GM23338 (cell line): Measurements from ENCODE around the gene GPR162. TPM values are rescaled to one million over a fixed set of nuclear protein-coding genes. Genes with fewer than 3 reads are reported as not detected.
A peak's percentile ranks its signal among the peaks of the same experiment; 100 is the strongest.

Experiments
- ATAC-seq: fragments of 200-7000 bp; cut with Tn5 transposase; 3 replicates; pipeline ENCODE4 v1.9.1; 2020
- DNase-seq: peaks from one replicate; pipeline ENCODE4 v3.0.0-alpha.2; 2015; ENCODE audit warnings: low spot score
- H2AFZ ChIP-seq: fragments of 200-600 bp; sonication (generic); 2 replicates; pipeline ENCODE4 v1.8.0; 2016; ENCODE audit warnings: antibody characterized with exemption, mild to moderate bottlenecking, moderate library complexity
- H3F3A ChIP-seq: fragments of 200-600 bp; sonication (generic); replicated peaks from 2 replicates; pipeline ENCODE4 v1.8.0; 2017; ENCODE audit warnings: antibody characterized with exemption, mixed run types, low read depth
- H3K27ac ChIP-seq: fragments of 200-600 bp; sonication (generic); 2 replicates; pipeline ENCODE4 v1.6.1; 2016; ENCODE audit warnings: low read depth
- H3K27me3 ChIP-seq: fragments of 200-600 bp; sonication (generic); 2 replicates; pipeline ENCODE4 v1.8.0; 2016; ENCODE audit warnings: mild to moderate bottlenecking, mixed run types, moderate library complexity; ENCODE audit not compliant: insufficient read depth
- H3K36me3 ChIP-seq: fragments of 200-600 bp; sonication (generic); 2 replicates; pipeline ENCODE4 v1.8.0; 2016; ENCODE audit warnings: mild to moderate bottlenecking; ENCODE audit not compliant: insufficient read depth
- H3K4me1 ChIP-seq: fragments of 200-600 bp; sonication (generic); 2 replicates; pipeline ENCODE4 v1.8.0; 2016; ENCODE audit warnings: mild to moderate bottlenecking, moderate library complexity; ENCODE audit not compliant: insufficient read depth
- H3K4me2 ChIP-seq: fragments of 200-600 bp; sonication (generic); 2 replicates; pipeline ENCODE4 v1.7.1; 2017; ENCODE audit warnings: mixed run types
- H3K4me3 ChIP-seq: fragments of 200-600 bp; sonication (generic); 2 replicates; pipeline ENCODE4 v1.6.1; 2016; ENCODE audit warnings: mixed run types
- H3K79me2 ChIP-seq: fragments of 200-600 bp; sonication (generic); replicated peaks from 2 replicates; pipeline ENCODE4 v1.8.0; 2017; ENCODE audit warnings: mild to moderate bottlenecking; ENCODE audit not compliant: insufficient read depth
- H3K9me2 ChIP-seq: fragments of 200-600 bp; sonication (generic); 2 replicates; pipeline ENCODE4 v1.8.0; 2017; ENCODE audit not compliant: insufficient read depth
- H4K20me1 ChIP-seq: fragments of 200-600 bp; sonication (generic); replicated peaks from 2 replicates; pipeline ENCODE4 v1.8.0; 2017; ENCODE audit warnings: mild to moderate bottlenecking; ENCODE audit not compliant: insufficient read depth
- H3K27ac Mint-ChIP-seq: 2 replicates; pipeline ENCODE4 v1.8.0; 2020; ENCODE audit warnings: inconsistent platforms, mild to moderate bottlenecking, moderate library complexity, mixed read lengths
- H3K27me3 Mint-ChIP-seq: 3 replicates; pipeline ENCODE4 v1.8.0; 2022; ENCODE audit warnings: low read depth, mild to moderate bottlenecking, moderate library complexity, mixed read lengths, inconsistent platforms; ENCODE audit not compliant: insufficient read depth, poor library complexity
- H3K36me3 Mint-ChIP-seq: 3 replicates; pipeline ENCODE4 v1.8.0; 2021; ENCODE audit warnings: low read depth, mild to moderate bottlenecking, inconsistent platforms, moderate library complexity, mixed read lengths
- H3K4me1 Mint-ChIP-seq: 3 replicates; pipeline ENCODE4 v1.8.0; 2020; ENCODE audit warnings: mild to moderate bottlenecking, inconsistent platforms, mixed read lengths
- H3K4me3 Mint-ChIP-seq: 3 replicates; pipeline ENCODE4 v1.8.0; 2021; ENCODE audit warnings: moderate library complexity, mild to moderate bottlenecking, inconsistent platforms, mixed read lengths
- H3K9me3 Mint-ChIP-seq: 3 replicates; pipeline ENCODE4 v1.8.0; 2020; ENCODE audit warnings: moderate library complexity, mild to moderate bottlenecking, inconsistent platforms, mixed read lengths
- CTCF ChIP-seq, 2 experiments: fragments of 200-600 bp in 1 of 2; sonication (generic) in 1 of 2; conservative IDR thresholded peaks; 2 replicates each; pipeline versions ENCODE4 v1.5.1 to v1.6.1; 2016 to 2017; ENCODE audit warnings: antibody characterized with exemption in 2 of 2, low read depth in 2 of 2, mild to moderate bottlenecking in 2 of 2, moderate library complexity in 1 of 2
- ETS1 ChIP-seq: IDR thresholded peaks from 2 replicates; pipeline ENCODE4 v1.6.1; 2016; ENCODE audit warnings: antibody characterized with exemption
- EZH2 ChIP-seq: fragments of 200-600 bp; sonication (generic); IDR thresholded peaks from one replicate; pipeline ENCODE4 v1.8.0; 2017; ENCODE audit warnings: antibody characterized with exemption, mild to moderate bottlenecking, low read depth; ENCODE audit not compliant: unreplicated experiment
- EZH2phosphoT487 ChIP-seq: fragments of 200-600 bp; sonication (generic); IDR thresholded peaks from one replicate; pipeline ENCODE4 v1.8.1; 2018; ENCODE audit warnings: antibody characterized with exemption; ENCODE audit not compliant: unreplicated experiment
- JUNB ChIP-seq: IDR thresholded peaks from one replicate; pipeline ENCODE4 v1.6.1; 2016; ENCODE audit warnings: antibody characterized with exemption; ENCODE audit not compliant: unreplicated experiment
- NANOG ChIP-seq: IDR thresholded peaks from 2 replicates; pipeline ENCODE4 v1.6.1; 2016; ENCODE audit warnings: antibody characterized with exemption, borderline replicate concordance
- POLR2AphosphoS5 ChIP-seq: IDR thresholded peaks from 2 replicates; pipeline ENCODE4 v1.6.1; 2016; ENCODE audit warnings: antibody characterized with exemption, low read depth
- REST ChIP-seq: IDR thresholded peaks from one replicate; pipeline ENCODE4 v1.6.1; 2018; ENCODE audit warnings: antibody characterized with exemption; ENCODE audit not compliant: unreplicated experiment
- polyA plus RNA-seq: library from polyadenylated mRNA; unstranded; fragments of >200 nt; fragmentation: Nextera tagmentation; extraction: Ambion mirVana; gene quantifications from 2 replicates; pipeline ENCODE4 v1.2.1, GENCODE V29; 2016
- total RNA-seq: library from RNA; depleted of rRNA; stranded (reverse); fragments of >200 nt; shearing (Covaris generic); gene quantifications from 2 replicates; pipeline ENCODE4 v1.2.3, GENCODE V29; 2014

Gene GPR162
- total and polyA plus RNA-seq, 2 experiments from 2014 or later, result 4.7 to 5.0 TPM

GRCh38 chr12:6829536-6830220 lies 8.1 kb downstream of the GPR162 start:
- Mint-ChIP-seq H3K4me1 (peaks cover 38% of the 10 kb centered on the region), H3K36me3 (peaks cover 47% of the 10 kb centered on the region), H3K27me3 (peaks cover 23% of the 10 kb centered on the region), H3K27ac (peak overlapping the region; percentile 93), H3K4me3 (peak overlapping the region; percentile 96), H3K9me3 (no peaks in the 10 kb centered on the region)
- peak; percentile 33; the same call in 1 of the 2 replicates for TF ChIP-seq POLR2AphosphoS5
- TF ChIP-seq REST, result no peak
- peak in 1 of 2 experiments; percentile 31; a peak in 1 of 4 replicates for TF ChIP-seq CTCF (conservative IDR thresholded peaks at IDR 0.05; ENCODE audit: low read depth in 2 of 2)
- peaks cover 21% of the 10 kb centered on the region for H3K4me1 ChIP-seq
- peak overlapping the region; percentile 96 for H3K4me2 ChIP-seq
- H3F3A ChIP-seq, result peaks cover 25% of the 10 kb centered on the region
- DNase-seq, result no peak
- H3K4me3 ChIP-seq, result peak overlapping the region; percentile 98
- no peaks in the 10 kb centered on the region for H4K20me1 ChIP-seq
- peak overlapping the region; percentile 89 for H2AFZ ChIP-seq
- H3K36me3 ChIP-seq, result peaks cover 3% of the 10 kb centered on the region; the same call in 1 of the 2 replicates
- no peaks in the 10 kb centered on the region for H3K9me2 ChIP-seq
- peaks cover 21% of the 10 kb centered on the region for H3K27me3 ChIP-seq
- H3K79me2 ChIP-seq, result peaks cover 9% of the 10 kb centered on the region
- ATAC-seq, result peak; percentile 36
- no peak overlapping the region for H3K27ac ChIP-seq

- Histone ChIP-seq H3K79me2 (peaks cover 9% of the 10 kb centered on the region), H3K36me3 (peaks cover 3% of the 10 kb centered on the region; the same call in 1 of the 2 replicates), H3K9me2 (no peaks in the 10 kb centered on the region), H2AFZ (no peak overlapping the region), H3K27ac (no peak overlapping the region), H4K20me1 (0 out of 2 replicates have a peak, but pooled peaks cover 3% of the 10 kb centered on the region), H3F3A (peaks cover 29% of the 10 kb centered on the region), H3K4me2 (no peak overlapping the region), H3K4me3 (peak overlapping the region; percentile 98), H3K27me3 (peaks cover 14% of the 10 kb centered on the region; the same call in 1 of the 2 replicates), H3K4me1 (peaks cover 21% of the 10 kb centered on the region)
- Mint-ChIP-seq H3K27me3 (peaks cover 25% of the 10 kb centered on the region), H3K4me3 (peak overlapping the region; percentile 96), H3K27ac (no peak overlapping the region), H3K9me3 (no peaks in the 10 kb centered on the region), H3K4me1 (peaks cover 36% of the 10 kb centered on the region), H3K36me3 (peaks cover 48% of the 10 kb centered on the region)
- DNase-seq (no peak), ATAC-seq (no peak)
- TF ChIP-seq ETS1 (no peak), EZH2phosphoT487 (no peak), REST (no peak), JUNB (no peak), NANOG (no peak), EZH2 (no peak)
Observed at GRCh38 chr12:6830286-6830890, 8.8 kb downstream of the GPR162 start.
